HG02943 (cell line): ENCODE data around the gene GCNT2.
"Not testable (repeated sequence)": the region's sequence is repeated elsewhere in the genome, so short reads cannot be mapped to it uniquely, and the experiment has no call there.

Experiments
- ATAC-seq: cut with Tn5 transposase; IDR thresholded peaks from one replicate; pipeline ENCODE4 v1.9.1; 2021; ENCODE audit warnings: mild to moderate bottlenecking, low read depth, moderate library complexity; ENCODE audit not compliant: unreplicated experiment

The GCNT2 gene

GRCh38 chr6:10644225-10644624 lies 123.1 kb downstream of the GCNT2 start:
- no peak for ATAC-seq

GRCh38 chr6:10655508-10656055 lies 134.4 kb downstream of the GCNT2 start:
- no peak for ATAC-seq

GRCh38 chr6:10658910-10659698 lies 138.0 kb downstream of the GCNT2 start:
- no peak for ATAC-seq

GRCh38 chr6:10659699-10660348 lies 138.7 kb downstream of the GCNT2 start:
- no peak for ATAC-seq

GRCh38 chr6:10660431-10661191 lies 139.5 kb downstream of the GCNT2 start:
- not testable (repeated sequence) for ATAC-seq

- no peak for ATAC-seq
Observed at GRCh38 chr6:10662207-10662606, 141.1 kb downstream of the GCNT2 start.

GRCh38 chr6:10662742-10663141 lies 141.6 kb downstream of the GCNT2 start:
- no peak for ATAC-seq

- ATAC-seq = not testable (repeated sequence)
Observed at GRCh38 chr6:10665595-10665994, 144.4 kb downstream of the GCNT2 start.

- no peak for ATAC-seq
Observed at GRCh38 chr6:10668126-10668917, 147.2 kb downstream of the GCNT2 start.

GRCh38 chr6:10676403-10676802 lies 155.3 kb downstream of the GCNT2 start:
- ATAC-seq = no peak

GRCh38 chr6:10678456-10678855 lies 157.3 kb downstream of the GCNT2 start:
- ATAC-seq = no peak
